Central memory CD8-positive, alpha-beta T cell (primary cell): ENCODE data around the gene GLT6D1.

Experiments
- ATAC-seq: fragments of 150-1000 bp; cut with Tn5 transposase; replicated peaks from 2 replicates; pipeline ENCODE4 v1.10.0; 2022; ENCODE audit warnings: mild to moderate bottlenecking, moderate FRiP score, moderate number of reproducible peaks; ENCODE audit not compliant: poor library complexity, severe bottlenecking; ENCODE audit errors: extremely low read depth
- DNase-seq, 2 donors: peaks; one replicate each; pipeline ENCODE4 v3.0.0; 2021; ENCODE audit warnings: low spot score in 2 of 2
- H3K27ac Mint-ChIP-seq: one replicate; pipeline ENCODE4 v1.8.0; 2022; ENCODE audit warnings: low read depth, mild to moderate bottlenecking, moderate library complexity, mixed read lengths
- H3K27me3 Mint-ChIP-seq: one replicate; pipeline ENCODE4 v1.8.0; 2022; ENCODE audit warnings: mixed read lengths
- H3K36me3 Mint-ChIP-seq: one replicate; pipeline ENCODE4 v1.8.0; 2022; ENCODE audit warnings: mild to moderate bottlenecking, moderate library complexity, mixed read lengths; ENCODE audit not compliant: insufficient read depth
- H3K4me1 Mint-ChIP-seq: one replicate; pipeline ENCODE4 v1.8.0; 2022; ENCODE audit warnings: mixed read lengths
- H3K4me3 Mint-ChIP-seq: one replicate; pipeline ENCODE4 v1.8.0; 2022; ENCODE audit warnings: mild to moderate bottlenecking, moderate library complexity, mixed read lengths
- H3K9me3 Mint-ChIP-seq: one replicate; pipeline ENCODE4 v1.8.0; 2022; ENCODE audit warnings: mixed read lengths

The GLT6D1 gene

GRCh38 chr9:135607401-135608293 lies 31.7 kb downstream of the GLT6D1 start:
- ATAC-seq (no peak), DNase-seq (peak in 1 of 2 donors; percentile 11)
- Mint-ChIP-seq H3K27me3 (no peaks in the 10 kb centered on the region), H3K4me3 (no peak overlapping the region), H3K4me1 (peaks cover 4% of the 10 kb centered on the region), H3K36me3 (no peaks in the 10 kb centered on the region), H3K9me3 (no peaks in the 10 kb centered on the region), H3K27ac (no peak overlapping the region)

- Mint-ChIP-seq H3K4me1 (peaks cover 4% of the 10 kb centered on the region), H3K4me3 (no peak overlapping the region), H3K9me3 (no peaks in the 10 kb centered on the region), H3K27me3 (no peaks in the 10 kb centered on the region), H3K27ac (no peak overlapping the region), H3K36me3 (no peaks in the 10 kb centered on the region)
- ATAC-seq, result no peak
- no peak for DNase-seq
These were observed 32.5 kb downstream of the GLT6D1 start for GRCh38 chr9:135606885-135607259.

GRCh38 chr9:135605238-135605781 lies 34.0 kb downstream of the GLT6D1 start:
- Mint-ChIP-seq H3K36me3 (no peaks in the 10 kb centered on the region), H3K4me3 (no peak overlapping the region), H3K9me3 (no peaks in the 10 kb centered on the region), H3K27me3 (peaks cover 15% of the 10 kb centered on the region), H3K27ac (no peak overlapping the region), H3K4me1 (peaks cover 4% of the 10 kb centered on the region)
- DNase-seq, result no peak
- no peak for ATAC-seq

- Mint-ChIP-seq H3K27me3 (peaks cover 22% of the 10 kb centered on the region), H3K4me1 (peaks cover 4% of the 10 kb centered on the region), H3K27ac (no peak overlapping the region), H3K36me3 (no peaks in the 10 kb centered on the region), H3K4me3 (no peak overlapping the region), H3K9me3 (no peaks in the 10 kb centered on the region)
- ATAC-seq (no peak), DNase-seq (peak in 1 of 2 donors; percentile 11)
These were observed 34.7 kb downstream of the GLT6D1 start for GRCh38 chr9:135604437-135605237.

- H3K4me3 Mint-ChIP-seq, result no peak overlapping the region
- H3K4me1 Mint-ChIP-seq, result peaks cover 4% of the 10 kb centered on the region
- H3K27ac Mint-ChIP-seq, result no peak overlapping the region
- no peaks in the 10 kb centered on the region for H3K9me3 Mint-ChIP-seq
- peak; percentile 36 to 50 for DNase-seq
- no peak for ATAC-seq
- no peaks in the 10 kb centered on the region for H3K36me3 Mint-ChIP-seq
- peaks cover 38% of the 10 kb centered on the region for H3K27me3 Mint-ChIP-seq
These were observed 36.4 kb downstream of the GLT6D1 start for GRCh38 chr9:135602789-135603481.

GRCh38 chr9:135601988-135602387 lies 37.4 kb downstream of the GLT6D1 start:
- ATAC-seq (no peak), DNase-seq (no peak)
- Mint-ChIP-seq H3K9me3 (no peaks in the 10 kb centered on the region), H3K27ac (no peak overlapping the region), H3K36me3 (no peaks in the 10 kb centered on the region), H3K27me3 (peaks cover 47% of the 10 kb centered on the region), H3K4me3 (no peak overlapping the region), H3K4me1 (peaks cover 4% of the 10 kb centered on the region)

GRCh38 chr9:135600296-135600817 lies 39.0 kb downstream of the GLT6D1 start:
- no peak for ATAC-seq
- H3K9me3 Mint-ChIP-seq, result no peaks in the 10 kb centered on the region
- peaks cover 4% of the 10 kb centered on the region for H3K4me1 Mint-ChIP-seq

GRCh38 chr9:135596211-135596610 lies 43.1 kb downstream of the GLT6D1 start:
- DNase-seq (no peak), ATAC-seq (no peak)
- Mint-ChIP-seq H3K36me3 (no peaks in the 10 kb centered on the region), H3K4me3 (no peak overlapping the region), H3K27me3 (peaks cover 53% of the 10 kb centered on the region), H3K4me1 (no peaks in the 10 kb centered on the region), H3K27ac (no peak overlapping the region), H3K9me3 (no peaks in the 10 kb centered on the region)

More at GRCh38 chr9:135600296-135600817, 39.0 kb downstream of the GLT6D1 start:
- Mint-ChIP-seq H3K4me3 (no peak overlapping the region), H3K27ac (no peak overlapping the region), H3K27me3 (peaks cover 59% of the 10 kb centered on the region), H3K36me3 (no peaks in the 10 kb centered on the region)
- no peak for DNase-seq

- Mint-ChIP-seq H3K4me3 (no peak overlapping the region), H3K27me3 (peaks cover 34% of the 10 kb centered on the region), H3K4me1 (no peaks in the 10 kb centered on the region), H3K36me3 (no peaks in the 10 kb centered on the region), H3K9me3 (no peaks in the 10 kb centered on the region), H3K27ac (no peak overlapping the region)
- DNase-seq (no peak), ATAC-seq (no peak)
These were observed 46.7 kb downstream of the GLT6D1 start for GRCh38 chr9:135592625-135593024.

- no peak overlapping the region for H3K4me3 Mint-ChIP-seq
- no peak for DNase-seq
- H3K36me3 Mint-ChIP-seq, result no peaks in the 10 kb centered on the region
- no peaks in the 10 kb centered on the region for H3K9me3 Mint-ChIP-seq
- no peak overlapping the region for H3K27ac Mint-ChIP-seq
- H3K4me1 Mint-ChIP-seq, result no peaks in the 10 kb centered on the region
- no peak for ATAC-seq
- H3K27me3 Mint-ChIP-seq, result peaks cover 30% of the 10 kb centered on the region
These were observed 47.1 kb downstream of the GLT6D1 start for GRCh38 chr9:135592331-135592590.

- Mint-ChIP-seq H3K27me3 (peaks cover 24% of the 10 kb centered on the region), H3K4me1 (no peaks in the 10 kb centered on the region), H3K36me3 (no peaks in the 10 kb centered on the region), H3K9me3 (no peaks in the 10 kb centered on the region), H3K27ac (no peak overlapping the region), H3K4me3 (no peak overlapping the region)
- ATAC-seq (no peak), DNase-seq (no peak)
These were observed 47.6 kb downstream of the GLT6D1 start for GRCh38 chr9:135591506-135592330.
